DLD1 (cell line): ENCODE results near the gene CCDC158.
"Not testable (repeated sequence)": the region's sequence is repeated elsewhere in the genome, so short reads cannot be mapped to it uniquely, and the experiment has no call there.

ENCODE experiments used
- in situ Hi-C: cut with HindIII; loops from 2 replicates; pipeline ENCODE4 v1.10.0; 2017; ENCODE audit warnings: low sequenced_read_pairs

The CCDC158 gene

GRCh38 chr4:76312457-76312856, 108.5 kb downstream of the CCDC158 start:
- in situ Hi-C loops, result no loop called here

- in situ Hi-C loops, result no loop called here
Observed at GRCh38 chr4:76311896-76312331, 109.0 kb downstream of the CCDC158 start.

DNA sequence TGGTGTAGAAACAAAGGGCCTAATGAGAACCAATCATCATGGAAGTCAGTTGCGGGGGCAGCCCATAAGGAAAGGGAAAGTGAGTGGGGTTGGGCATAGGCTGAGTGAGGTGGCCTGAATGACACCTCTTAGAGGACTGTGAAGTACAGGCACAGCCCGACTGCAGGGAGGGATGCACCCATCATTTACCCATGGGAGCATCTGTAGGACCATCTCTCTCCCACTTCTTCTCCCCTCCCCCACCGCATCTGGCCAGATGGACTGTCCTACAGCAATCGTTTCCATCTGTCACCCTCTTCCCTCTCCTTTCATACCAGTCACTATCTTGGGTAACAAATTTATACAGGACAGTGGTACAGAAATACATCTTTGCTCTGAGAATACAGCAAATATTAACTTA, 110.3 kb downstream of the CCDC158 start:
- in situ Hi-C loops, result no loop called here

DNA sequence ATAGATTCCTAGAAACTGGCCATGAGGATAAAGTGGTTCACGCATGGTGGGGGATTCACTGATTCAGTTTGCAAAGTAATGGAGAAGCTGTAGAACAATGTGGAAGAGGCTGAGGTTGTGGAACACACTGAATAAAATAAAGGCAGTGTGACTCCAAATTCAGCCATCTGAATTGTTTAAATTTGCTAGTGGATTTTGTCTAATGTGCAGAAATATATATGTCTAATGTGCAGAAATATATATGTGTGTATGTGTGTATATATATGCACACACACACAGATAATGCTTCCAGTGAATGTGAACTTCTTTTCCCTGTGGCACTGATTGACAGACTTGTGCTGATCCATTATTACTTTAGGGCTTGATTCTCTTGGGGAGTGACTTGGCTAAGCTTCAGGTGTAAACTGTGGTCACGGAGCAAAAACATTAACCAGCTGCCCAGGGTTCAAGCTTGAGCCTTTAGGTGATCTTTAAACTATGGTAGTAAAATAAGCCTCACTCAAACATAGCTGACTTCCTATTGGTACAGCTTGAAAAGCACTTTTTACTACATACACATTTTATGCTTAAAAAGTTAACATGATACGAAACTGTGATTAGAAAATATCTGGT, 110.9 kb downstream of the CCDC158 start:
- in situ Hi-C loops, result no loop called here

DNA sequence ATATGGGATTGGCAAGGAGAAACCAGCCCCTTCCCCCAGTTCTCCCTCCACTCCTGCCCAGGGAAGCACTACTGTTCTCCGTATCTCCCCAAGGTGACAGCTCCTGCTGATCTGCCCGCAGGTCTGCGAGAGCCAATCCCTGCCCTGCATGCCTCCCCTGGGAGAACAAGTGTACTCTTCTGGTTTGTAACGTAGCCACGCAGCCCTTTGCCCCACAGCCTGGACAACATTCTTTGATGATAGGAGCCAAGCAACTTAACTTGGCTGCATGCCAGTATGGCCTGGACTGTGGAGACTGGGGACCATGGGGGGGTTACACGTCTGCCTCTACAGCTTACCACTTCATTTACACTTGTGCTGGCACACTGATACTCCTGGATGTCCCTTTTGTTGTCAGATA, 112.4 kb downstream of the CCDC158 start:
- in situ Hi-C loops, result no loop called here

DNA sequence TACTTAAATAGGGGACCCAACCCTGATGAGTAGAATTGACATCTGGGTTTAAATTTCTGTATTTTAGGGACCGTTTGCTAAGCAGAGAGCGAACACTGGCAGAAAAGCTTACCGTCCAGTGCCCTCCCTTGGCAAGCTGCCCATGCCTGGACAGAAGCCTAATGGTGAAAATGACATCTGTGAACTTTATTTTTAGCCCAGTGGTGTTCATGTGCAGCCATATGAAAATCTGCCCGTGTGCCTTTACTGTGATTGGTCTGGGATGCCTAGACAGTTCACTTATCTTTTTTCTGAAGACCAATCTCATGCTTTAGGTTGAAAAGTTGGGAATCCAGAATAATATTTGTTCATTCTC, 113.3 kb downstream of the CCDC158 start:
- in situ Hi-C loops, result no loop called here

- in situ Hi-C loops, result no loop called here
Observed at GRCh38 chr4:76306882-76307659, 113.9 kb downstream of the CCDC158 start.

GRCh38 chr4:76305971-76306881, 114.7 kb downstream of the CCDC158 start, which contains the start of gene STBD1:
Gene STBD1, plus strand, starts transcription at chr4:76306733. Its CDS starts 37 bp downstream, at chr4:76306770.
- in situ Hi-C loops, result no loop called here

DNA sequence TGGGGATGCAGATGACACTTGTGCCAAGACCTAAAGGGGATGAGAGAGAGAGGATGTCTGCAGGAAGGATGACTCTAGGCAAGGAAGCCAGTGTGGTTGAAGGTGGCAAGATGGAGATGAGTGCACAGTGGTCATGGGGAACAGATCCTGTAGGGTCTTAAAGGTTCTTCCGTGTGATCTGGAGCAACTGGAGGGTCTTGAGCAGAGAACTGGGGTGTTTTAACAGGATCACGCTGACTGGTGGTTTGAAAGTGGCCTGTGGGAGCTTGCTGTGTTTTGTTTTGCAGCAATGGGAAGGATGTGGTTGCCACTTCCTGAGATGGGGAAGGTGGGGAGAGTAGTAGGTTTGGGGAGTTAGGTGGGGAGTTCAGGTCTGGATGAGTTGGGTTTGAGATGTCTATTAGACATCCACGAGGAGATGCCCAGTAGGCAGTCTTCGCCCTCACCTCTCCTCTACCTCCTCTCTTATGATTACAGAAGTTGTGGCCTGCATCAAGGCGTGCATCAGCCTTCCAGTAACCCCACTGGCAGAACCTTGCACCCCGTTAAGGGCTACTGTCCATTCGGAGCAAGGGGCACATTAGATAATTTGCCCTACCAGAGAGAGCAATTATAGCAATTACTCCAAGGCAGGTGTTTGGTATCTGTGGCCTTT, 115.8 kb downstream of the CCDC158 start:
- in situ Hi-C loops, result no loop called here

DNA sequence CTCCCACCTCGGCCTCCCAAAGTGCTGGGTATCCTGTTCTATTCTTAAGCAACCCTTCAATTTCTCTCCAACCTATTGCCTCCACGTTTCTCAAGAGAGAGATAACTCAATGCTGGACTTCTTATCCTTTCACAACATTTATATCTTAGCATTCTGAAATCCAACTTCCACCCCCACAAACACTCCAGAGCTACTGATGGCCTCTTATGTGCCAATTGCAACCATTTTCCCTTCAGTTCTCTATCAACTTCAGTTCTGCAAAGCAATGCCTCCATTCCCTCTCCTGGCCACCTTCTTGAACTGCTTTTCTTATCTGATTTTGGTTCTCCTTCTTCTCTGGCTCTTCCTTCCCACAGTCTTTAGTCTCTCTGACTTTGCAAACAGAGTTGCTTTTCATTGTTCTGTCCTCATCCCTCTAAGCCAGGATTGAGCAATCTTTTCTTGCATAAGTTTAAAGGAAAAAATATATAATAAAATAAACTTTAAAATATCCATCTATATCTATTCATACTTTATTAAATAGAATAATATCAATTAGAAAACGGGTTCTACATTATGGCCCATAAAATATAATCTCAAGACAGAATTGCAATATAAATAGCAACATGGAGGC, 118.0 kb downstream of the CCDC158 start:
- in situ Hi-C loops, result no loop called here

GRCh38 chr4:76301775-76302162, 119.2 kb downstream of the CCDC158 start:
- in situ Hi-C loops, result no loop called here

- in situ Hi-C loops, result no loop called here
Observed at GRCh38 chr4:76301068-76301774, 119.7 kb downstream of the CCDC158 start.

- in situ Hi-C loops, result no loop called here
Observed at GRCh38 chr4:76300012-76300411, 120.9 kb downstream of the CCDC158 start.

GRCh38 chr4:76298227-76298626, 122.7 kb downstream of the CCDC158 start:
- in situ Hi-C loops, result no loop called here

DNA sequence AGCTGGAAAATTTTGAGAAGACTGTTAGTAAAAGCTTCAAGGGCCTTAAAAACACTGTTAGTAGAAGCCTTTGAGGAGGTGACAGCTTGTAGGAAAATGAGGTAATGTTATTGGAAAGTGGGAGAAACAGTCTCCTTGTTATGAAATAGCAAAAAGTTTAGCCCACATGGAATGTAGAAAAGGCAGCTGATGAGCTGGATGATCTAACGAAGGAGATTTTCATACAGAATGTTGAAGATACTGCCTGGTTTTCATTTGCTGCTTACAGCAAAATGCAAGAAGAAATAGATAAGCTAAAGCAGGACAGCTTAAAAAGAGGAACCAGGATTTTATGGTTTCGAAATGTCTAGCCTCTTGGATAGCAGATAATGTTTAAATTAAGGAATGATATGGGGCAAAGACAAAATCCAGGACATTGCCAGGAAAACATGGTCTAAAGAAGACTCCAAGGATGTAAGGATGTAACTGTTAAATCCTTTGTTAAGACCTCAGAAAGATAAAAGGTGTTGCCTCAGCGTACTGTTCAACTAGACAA, 124.6 kb downstream of the CCDC158 start:
- in situ Hi-C loops, result no loop called here

DNA sequence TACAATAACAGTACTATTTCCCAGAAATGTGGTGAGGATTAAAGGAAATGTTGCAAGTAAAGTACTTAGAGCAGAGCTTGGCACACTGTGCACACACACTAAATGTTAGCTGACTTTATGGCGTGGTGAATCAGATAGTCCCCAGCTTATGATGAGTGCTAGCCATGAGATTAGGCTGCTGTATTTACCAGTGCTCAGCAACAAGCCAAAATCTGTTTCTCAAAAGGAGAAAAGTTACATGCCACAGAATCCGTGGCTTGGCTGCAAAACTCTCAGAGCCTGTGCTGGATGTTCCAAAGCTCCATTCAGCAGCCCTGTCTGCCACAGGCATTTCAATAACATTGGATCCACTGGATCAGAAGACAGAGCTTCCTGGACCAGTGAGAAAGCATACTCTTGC, 127.2 kb downstream of the CCDC158 start:
- in situ Hi-C loops, result no loop called here

- in situ Hi-C loops, result no loop called here
Observed at GRCh38 chr4:76292730-76293129, 128.2 kb downstream of the CCDC158 start.

DNA sequence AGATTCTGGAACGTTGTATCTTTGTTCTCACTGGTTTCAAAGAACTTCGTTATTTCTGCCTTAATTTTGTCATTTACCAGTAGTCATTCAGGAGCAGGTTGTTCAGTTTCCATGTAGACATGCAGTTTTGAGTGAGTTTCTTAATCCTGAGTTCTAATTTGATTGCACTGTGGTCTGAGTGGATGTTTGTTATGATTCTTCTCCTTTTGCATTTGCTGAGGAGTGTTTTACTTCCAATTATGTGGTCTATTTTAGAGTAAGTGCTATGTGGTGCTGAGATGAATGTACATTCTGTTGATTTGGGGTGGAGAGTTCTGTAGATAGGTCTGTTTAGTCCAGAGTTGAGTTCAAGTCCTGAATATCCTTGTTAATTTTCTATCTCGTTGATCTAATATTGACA, 133.1 kb downstream of the CCDC158 start:
- in situ Hi-C loops, result not testable (repeated sequence)

DNA sequence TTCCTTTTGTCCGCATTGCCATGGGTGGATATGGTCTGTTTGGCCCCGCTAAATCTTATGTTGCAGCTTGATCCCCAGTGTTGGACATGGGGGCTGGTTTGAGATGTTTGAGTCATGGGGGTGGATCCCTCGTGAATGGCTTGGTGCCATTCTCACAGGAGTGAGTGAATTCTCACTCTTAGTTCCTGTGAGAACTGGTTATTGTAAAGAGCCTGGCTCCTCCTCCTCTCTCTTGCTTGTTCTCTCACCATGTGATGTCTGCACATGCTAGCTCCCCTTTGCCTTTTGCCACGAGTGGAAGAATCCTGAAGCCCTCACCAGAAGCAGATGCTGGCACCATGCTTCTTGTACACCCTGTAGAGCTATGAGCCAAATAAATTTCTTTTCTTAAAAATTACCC, 137.0 kb downstream of the CCDC158 start:
- in situ Hi-C loops, result no loop called here
